Measurements from ENCODE around the gene CCR7.

- no peak for TF ChIP-seq POLR2AphosphoS5 (IDR thresholded peaks at IDR 0.05; ENCODE audit: borderline replicate concordance, low read depth, low read length)
- TF ChIP-seq EZH2 (IDR thresholded peaks at IDR 0.05): no peak
- no peak for TF ChIP-seq FOXP2 (optimal IDR thresholded peaks at IDR 0.05; ENCODE audit: control extremely low read depth, extremely low read length, insufficient read depth)
These were observed 31.9 kb upstream of the CCR7 start for GRCh38 chr17:40597156-40597555.

All from SK-N-MC (cell line).